GM18526 (cell line): Measurements from ENCODE around the gene DRG2.
A peak's percentile ranks its signal among the peaks of the same experiment; 100 is the strongest.

Source experiments
- POLR2A ChIP-seq: IDR thresholded peaks from 3 replicates; pipeline ENCODE4 v1.6.1; 2011; ENCODE audit not compliant: insufficient read length; ENCODE audit errors: extremely low read depth

Gene DRG2, protein sequence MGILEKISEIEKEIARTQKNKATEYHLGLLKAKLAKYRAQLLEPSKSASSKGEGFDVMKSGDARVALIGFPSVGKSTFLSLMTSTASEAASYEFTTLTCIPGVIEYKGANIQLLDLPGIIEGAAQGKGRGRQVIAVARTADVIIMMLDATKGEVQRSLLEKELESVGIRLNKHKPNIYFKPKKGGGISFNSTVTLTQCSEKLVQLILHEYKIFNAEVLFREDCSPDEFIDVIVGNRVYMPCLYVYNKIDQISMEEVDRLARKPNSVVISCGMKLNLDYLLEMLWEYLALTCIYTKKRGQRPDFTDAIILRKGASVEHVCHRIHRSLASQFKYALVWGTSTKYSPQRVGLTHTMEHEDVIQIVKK

DNA sequence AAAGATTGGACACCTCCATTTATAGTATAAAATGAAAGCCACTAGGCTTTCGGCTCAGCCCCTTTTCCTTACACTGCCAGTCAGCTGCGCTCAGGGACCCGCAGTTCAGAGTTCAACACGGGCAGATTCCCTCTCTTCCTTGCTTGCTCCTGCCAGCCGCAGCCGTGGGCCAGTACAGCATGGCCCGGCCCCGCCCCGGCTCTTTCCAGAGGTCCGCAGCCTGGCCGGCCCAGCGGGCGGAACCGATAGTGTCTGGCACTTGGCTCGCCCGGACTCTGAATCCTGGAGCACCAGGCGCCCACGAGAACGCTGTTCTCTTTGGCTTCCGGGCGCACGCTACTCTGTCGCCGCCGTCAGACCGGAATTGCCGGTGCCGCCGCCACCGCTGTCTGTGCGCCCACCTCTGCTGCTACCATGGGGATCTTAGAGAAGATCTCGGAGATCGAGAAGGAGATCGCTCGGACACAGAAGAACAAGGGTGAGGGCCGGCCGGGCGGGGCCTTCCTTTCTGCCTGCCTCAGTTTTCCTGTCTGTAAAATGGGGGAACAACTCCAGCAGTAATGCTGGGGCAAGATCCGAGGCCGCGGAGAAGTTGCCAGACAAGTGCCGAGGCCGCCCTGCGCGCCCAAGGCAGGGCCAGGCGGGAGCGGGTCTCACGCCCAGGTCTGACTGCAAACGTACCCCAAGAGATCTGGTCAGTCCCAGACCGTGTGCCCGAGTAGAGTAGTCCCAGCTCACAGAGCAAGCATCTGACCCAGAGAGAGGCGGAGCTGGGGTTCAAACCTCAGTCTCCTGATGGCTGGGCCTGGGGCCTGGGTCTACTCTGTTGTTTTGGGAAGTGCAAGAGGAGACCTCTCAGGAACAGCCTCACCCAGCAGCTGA, at the start of gene DRG2:
Gene DRG2 (plus strand): TSS at position 339 of the 882 bp plus-strand sequence. CDS start 76 bp downstream, at position 415.
- peak; percentile 84 for TF ChIP-seq POLR2A

DNA sequence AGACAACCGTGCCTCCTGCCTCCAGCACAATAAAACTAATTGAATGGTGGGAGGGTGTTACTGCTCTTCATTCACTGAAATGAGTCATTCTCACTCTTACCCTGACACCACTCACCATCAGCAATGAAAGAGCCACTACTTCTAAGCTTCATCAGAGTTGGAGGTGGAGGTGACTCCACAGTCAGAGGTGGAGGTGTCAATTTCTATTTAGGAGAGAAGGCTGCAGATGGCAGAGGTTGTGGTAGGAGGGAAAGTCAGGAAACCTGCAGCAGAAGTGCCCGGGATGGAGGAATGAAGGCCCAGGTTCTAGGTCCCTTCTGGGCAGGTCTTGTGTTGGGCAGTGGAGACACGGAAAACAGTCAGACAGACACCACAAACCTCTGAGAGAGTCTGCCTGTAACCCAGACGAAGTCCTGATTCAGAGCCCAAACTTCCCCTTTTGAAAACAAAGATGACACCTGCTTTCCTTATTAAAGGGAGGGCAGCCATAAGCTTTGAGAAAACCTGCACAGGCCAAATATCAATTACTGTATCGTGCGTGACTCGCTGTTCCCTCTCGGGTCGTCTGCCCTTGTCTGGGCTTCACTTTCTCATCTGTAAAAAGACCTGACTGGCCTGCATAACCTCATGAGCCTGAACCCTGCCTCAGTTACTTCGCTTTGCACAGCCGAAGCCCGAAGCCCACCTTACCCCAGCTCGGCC, 49.4 kb upstream of the DRG2 start:
- no peak for TF ChIP-seq POLR2A

DNA sequence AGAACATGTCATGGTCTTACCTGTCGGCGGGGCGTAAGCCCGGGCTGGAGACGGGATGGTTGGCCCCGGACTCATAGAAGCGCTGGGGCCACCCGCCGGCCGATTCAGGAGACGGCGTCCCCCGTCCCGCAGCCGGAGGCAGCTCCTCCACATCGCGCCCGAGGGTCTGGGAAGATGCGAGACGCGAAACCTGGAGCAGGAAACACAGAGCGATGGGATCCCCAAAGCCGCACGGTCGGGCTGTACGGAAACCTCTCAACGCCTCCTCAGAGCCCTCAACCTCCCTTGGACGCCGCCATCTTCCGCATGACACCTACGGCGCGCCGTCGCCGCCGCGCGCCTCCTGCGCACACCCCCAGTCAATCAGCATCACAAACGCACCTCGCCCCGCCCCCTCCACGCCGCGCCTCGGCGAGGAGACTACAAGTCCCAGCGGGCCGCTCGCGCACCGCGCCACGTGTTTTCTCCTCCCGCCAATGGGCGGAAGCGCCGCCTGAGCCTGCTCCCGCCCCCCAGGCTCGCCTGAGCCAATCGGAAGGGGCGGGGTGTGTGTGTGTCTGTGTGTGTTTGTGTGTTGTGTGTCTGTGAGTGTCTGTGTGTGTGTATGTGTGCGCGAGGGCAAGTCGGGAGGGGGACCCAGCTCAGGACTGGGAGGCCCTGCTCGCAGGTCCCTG, 48.8 kb upstream of the DRG2 start, which contains the start of the genes ATPAF2 and GID4:
Gene ATPAF2 (minus strand): TSS at position 308 of the 674 bp plus-strand sequence. CDS start 155 bp downstream, at position 153.
Gene GID4 (plus strand): TSS at position 548 of the 674 bp plus-strand sequence. CDS start 57 bp downstream, at position 605.
- peak; percentile 46 for TF ChIP-seq POLR2A

DNA sequence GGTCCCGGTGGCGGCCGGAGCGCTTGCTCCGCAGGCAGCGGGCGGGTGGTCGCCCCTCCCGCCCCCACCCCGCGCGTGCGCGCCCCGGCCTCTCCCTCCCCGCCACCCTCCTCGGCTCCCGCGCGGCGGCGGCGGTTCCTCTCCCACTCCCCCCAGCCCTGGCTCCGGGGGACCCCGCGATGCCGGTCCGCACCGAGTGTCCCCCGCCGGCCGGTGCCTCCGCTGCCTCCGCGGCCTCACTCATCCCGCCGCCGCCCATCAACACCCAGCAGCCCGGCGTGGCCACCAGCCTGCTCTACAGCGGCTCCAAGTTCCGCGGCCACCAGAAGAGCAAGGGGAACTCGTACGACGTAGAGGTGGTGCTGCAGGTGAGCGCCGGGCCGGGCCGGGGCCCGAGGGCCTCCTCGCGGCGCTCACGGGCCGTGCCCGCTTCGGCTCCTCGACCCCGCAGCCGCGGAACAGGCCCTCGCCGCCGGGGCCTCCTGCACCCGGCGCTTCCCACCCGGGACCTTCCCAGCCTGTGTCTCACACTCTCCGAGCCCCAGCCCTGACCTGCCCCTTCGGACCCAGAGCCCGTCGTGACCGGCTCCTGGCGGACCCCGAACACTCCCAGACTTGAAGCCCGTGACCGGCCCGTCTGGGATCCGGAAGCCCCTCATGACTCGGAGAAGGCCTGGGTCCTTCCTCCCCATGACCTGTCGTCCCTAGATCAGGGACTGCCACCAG, 48.0 kb upstream of the DRG2 start:
- no peak for TF ChIP-seq POLR2A

DNA sequence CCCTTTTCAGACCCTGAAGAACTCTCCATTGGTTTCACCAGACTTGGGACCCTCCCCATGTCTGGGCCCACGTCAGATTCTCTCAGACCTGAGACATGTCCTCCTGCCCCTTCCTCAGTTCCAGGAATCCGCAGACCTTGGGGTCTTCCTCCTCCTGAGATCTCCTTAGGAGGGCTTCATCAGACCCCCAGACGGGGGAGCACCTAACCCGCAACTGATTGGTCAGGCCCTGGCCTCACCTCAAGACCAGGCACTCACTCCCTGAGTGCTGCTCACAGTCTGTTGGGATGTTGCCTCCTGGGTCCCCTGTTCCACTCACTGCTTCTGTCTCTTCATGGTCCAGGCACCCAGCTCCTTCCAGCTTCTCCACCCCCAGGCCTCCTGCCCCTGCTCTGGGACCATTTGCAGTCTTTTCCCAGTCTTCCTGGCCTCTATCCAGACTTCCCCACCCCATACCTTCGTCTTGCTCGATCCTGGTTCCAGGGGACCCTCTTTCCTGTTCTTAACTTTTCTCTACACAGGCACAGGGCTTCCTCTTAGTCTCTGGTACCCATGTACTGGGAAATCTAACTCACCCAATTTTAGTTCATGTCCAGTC, 47.4 kb upstream of the DRG2 start:
- no peak for TF ChIP-seq POLR2A

DNA sequence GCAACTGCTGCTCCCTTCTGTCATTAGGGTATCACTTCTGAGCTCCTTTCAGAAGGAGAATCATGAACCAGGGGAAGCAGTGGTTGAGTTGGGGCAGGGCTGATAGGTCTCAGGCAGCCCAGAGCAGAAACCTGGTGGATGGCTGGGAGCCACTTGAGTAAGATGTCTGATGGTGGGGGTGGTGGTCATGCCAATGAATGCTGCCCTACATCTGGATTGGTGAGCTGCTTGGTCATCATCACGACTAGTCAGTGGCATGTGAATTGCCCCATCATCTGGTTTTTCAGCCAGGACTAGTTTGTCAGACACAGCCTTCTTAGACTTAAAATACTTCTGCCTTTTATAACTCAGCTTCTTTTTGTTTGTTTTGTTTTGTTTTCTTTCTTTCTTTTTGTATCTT, 46.0 kb upstream of the DRG2 start:
- no peak for TF ChIP-seq POLR2A

DNA sequence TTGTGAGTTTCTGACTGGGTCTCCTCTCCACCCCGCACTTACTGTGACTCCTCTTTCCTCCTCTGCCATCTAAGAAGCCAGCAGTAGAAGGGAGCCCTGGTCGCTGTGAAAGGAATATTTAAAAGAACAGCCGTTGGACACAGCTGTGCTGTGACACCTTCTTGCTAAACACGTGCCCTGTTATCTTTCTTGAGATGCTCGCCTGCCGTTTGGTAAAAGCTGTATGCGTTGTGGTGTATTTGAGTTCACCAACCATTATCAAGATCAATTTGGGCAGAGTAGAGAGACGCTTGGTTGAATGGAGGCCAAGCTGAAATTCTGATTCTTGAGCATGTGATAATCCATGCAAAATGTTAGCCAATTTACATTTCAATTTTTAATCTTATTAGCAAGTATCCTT, 44.8 kb upstream of the DRG2 start:
- no peak for TF ChIP-seq POLR2A

DNA sequence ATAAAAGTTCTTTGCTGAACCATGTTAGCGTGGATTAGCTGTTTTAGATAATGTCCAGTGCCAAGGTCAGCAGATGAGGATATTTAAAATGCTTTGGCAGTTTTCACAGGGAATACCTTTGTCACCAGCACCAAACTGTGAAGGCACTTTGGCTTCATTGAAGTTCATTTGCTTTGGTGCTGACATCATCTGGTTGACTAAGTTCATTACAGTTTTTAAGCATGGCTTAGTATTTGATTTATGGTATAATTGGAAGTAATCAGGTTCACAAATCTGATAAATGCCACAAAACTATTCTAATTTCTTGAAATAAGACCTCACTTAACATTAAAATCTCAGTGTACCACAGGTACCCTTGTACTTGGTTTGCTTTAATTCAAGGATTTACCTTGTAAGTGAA, 44.3 kb upstream of the DRG2 start:
- no peak for TF ChIP-seq POLR2A

DNA sequence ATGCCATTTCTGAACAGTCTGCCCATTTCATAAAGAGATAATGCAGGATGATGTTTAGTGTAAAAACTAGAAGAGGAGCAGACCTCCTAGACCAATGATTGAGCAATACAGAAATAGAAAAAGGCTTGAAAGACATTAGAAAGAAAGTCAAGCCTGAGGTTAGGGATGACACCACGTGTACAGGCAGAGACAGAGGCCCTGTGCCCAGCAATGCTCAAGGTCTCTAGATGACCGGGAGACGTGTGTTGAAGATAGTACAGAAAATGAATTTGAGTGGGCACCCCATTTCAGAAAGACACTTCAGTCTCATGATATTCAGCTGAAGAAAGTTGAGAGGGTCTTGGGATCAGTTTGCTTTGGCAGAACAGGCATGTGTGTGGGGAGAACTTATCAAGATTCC, 43.1 kb upstream of the DRG2 start:
- TF ChIP-seq POLR2A: no peak

DNA sequence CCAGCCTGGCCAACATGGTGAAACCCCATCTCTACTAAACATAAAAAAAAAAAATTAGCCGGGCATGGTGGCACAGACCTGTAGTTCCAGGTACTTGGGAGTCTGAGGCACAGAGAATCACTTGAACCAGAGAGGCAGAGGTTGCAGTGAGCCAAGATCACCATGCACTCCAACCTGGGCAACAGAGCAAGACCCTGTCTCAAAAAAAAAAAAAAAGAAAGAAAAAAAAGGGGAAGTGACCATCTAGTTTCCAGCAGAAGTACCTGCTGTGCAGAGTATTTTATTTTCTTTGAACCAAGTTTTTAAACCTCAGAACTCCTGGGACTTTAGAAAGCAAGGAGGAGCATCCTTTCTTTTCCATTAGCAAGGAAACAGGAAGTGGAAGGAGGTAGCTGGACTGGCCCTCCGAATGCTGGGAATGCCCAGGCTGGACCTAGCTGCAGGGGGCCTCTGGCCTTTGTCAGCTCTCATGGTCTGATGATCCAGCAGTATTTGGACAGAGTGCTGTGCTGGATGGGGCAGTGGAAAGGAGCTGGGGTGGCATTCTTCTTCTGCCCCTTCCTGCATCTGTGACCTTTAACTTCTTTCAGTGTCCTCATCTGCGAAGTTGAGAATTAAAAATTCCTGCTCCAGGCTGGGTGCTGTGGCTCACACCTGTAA, 41.9 kb upstream of the DRG2 start:
- TF ChIP-seq POLR2A: no peak

DNA sequence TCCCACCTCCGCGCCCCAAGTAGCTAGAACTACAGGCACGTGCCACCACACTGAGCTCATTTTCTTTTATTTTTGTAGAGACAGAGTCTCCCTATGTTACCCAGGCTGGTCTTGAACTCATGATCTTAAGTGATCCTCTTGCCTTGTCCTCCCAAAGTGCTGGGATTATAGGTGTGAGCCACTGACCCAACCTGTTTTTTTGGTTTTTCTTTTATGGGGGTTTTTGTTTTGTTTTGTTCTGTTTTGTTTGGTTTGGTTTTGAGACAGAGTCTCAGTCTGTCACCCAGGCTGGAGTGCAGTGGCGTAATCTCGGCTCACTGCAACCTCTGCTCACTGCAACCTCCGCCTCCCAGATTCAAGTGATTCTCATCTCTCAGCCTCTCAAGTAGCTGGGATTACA, 32.2 kb upstream of the DRG2 start:
- TF ChIP-seq POLR2A: no peak

DNA sequence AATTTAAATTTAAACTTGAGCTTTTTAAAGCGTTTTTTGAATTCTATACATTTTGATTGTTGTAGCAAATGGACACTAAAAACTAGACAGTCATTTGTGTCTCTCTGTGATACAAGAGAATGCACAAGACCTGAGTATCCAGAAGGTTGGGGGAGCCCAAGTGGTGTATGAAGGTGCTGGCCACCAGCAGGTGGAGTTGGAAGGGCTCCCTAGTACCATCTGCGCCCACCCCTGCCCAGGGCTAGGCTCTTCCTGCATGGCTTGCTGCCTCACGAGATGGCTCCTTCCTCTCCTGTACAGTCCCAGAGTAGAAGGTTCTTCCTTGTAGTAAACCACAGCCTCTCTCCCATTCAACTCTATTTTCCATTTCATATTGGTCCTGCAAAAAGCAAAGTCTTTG, 31.5 kb upstream of the DRG2 start:
- no peak for TF ChIP-seq POLR2A

DNA sequence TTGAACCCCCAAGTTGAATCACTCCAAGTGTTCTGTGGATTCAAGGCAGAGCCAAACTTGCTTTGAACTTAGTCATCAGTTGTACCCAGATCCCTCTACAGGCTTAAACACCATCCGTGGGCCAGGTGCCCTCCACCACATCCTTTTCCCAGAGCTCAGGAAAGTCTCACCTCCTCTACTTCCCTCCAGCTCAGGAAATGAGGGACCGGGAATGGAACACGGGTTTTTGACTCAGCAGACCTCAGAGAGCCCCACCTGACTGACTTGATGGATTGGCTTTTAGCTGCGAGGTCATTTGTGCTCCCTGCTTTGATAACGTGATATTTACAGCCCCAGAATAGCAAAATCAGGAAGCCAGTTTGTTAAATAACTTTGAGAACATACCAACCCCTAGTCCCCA, 28.5 kb upstream of the DRG2 start:
- TF ChIP-seq POLR2A: no peak
